HG02798 (cell line): ENCODE measurements around the gene GRK4.
"Not testable (repeated sequence)": the region's sequence is repeated elsewhere in the genome, so short reads cannot be mapped to it uniquely, and the experiment has no call there.

ENCODE experiments used
- ATAC-seq: cut with Tn5 transposase; IDR thresholded peaks from one replicate; pipeline ENCODE4 v1.9.1; 2021; ENCODE audit warnings: mild to moderate bottlenecking; ENCODE audit not compliant: unreplicated experiment, poor library complexity

Gene GRK4

GRCh38 chr4:2963175-2963965 lies at the start of gene GRK4, which contains the start of gene NOP14:
Gene GRK4 (plus strand): TSS chr4:2963571. CDS start chr4:2964071, 500 bp downstream.
Gene NOP14 (minus strand): TSS chr4:2963406. CDS start chr4:2963319, 87 bp downstream.
- ATAC-seq = peak; percentile 94

GRCh38 chr4:2914256-2915126 lies 48.9 kb upstream of the GRK4 start:
- no peak for ATAC-seq

- no peak for ATAC-seq
Measured at GRCh38 chr4:2915789-2916188, 47.6 kb upstream of the GRK4 start.

DNA sequence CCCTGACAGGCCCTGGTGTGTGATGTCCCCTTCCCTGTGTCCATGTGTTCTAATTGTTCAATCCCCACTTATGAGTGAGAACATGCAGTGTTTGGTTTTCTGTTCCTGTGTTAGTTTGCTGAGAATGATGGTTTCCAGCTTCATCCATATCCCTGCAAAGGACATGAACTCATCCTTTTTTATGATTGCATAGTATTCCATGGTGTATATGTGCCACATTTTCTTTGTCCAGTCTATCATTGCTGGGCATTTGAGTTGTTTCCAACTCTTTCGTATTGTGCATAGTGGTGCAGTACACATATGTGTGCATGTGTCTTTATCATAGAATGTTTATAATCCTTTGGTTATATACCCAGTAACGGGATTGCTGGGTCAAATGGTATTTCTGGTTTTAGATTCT lies 46.7 kb upstream of the GRK4 start:
- ATAC-seq = not testable (repeated sequence)

- ATAC-seq = not testable (repeated sequence)
Measured at GRCh38 chr4:2918300-2918699, 45.1 kb upstream of the GRK4 start.

DNA sequence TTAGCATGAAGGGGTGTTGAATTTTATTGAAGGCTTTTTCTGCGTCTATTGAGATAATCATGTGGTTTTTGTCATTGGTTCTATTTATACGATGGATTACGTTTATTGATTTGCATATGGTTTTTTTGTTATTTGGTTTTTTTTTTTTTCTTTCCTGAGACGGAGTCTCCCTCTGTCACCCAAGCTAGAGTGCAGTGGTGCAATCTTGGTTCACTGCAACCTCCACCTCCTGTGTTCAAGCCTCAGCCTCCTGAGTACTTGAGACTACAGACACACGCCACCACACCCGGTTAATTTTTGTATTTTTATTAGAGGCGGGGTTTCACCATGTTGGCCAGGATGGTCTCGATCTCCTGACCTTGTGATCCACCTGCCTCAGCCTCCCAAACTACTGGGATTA lies 44.7 kb upstream of the GRK4 start:
- ATAC-seq = not testable (repeated sequence)

- ATAC-seq = not testable (repeated sequence)
Measured at GRCh38 chr4:2922453-2923101, 40.8 kb upstream of the GRK4 start.

DNA sequence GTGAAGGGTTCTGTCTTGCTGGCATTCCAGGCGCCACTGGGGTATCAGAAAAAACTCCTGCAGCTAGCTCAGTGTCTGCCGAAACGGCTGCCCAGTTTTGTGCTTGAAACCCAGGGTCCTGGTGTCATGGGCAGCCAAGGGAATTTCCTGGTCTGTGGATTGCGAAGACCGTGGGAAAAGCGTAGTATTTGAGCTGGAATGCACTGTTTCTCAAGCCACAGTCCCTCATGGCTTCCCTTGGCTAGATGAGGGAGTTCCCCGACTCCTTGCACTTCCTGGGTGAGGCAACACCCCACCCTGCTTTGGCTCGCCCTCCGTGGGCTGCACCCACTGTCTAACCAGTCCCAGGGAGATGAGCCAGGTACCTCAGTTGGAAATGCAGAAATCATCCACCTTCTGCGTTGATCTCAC lies 40.2 kb upstream of the GRK4 start:
- ATAC-seq = no peak

DNA sequence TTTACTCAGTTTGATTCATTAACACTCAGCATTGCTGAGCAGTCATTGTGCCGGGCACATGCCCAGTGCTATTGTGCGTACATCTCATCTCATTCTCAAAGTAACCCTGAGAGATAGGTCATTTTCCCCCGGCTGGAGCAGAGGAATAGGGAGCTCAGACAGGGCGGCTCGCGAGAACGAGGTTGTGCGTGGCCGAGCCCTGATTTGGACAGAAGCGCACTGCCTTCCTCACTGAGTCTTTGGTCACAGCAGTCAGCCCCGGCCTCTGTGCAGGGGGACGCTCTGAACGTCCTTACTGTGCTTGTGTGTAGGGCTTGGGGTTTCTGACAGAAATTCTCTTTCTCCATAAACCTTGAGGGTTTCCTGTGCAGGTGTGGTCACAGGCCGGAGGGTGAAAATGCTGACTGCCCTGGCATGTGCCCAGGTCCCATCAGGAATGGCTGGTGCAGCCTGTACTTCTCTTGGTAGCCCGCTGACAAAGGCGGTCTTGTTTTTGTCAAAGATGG lies 39.6 kb upstream of the GRK4 start:
- ATAC-seq = no peak

DNA sequence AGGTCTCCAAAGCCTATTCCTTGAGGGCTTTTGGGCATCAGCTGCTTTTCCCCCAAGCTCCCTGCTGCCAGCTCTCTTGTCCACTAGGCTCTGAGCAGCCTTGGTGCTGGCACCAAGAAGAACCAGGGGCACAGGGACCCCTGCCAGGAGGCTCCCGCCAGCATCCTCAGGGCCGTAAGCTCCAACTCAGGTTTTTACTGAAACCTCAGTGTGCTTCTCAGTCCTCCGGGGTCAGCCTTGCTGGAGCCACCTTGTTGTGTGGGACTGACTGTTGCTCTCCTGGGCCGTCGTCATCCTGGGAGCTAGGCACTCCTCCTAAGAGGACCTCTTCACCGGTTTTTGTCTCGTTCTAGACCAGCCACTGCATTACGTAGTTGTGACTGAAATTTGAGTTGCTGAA lies 39.1 kb upstream of the GRK4 start:
- ATAC-seq = no peak

GRCh38 chr4:2924765-2925301 lies 38.5 kb upstream of the GRK4 start:
- no peak for ATAC-seq

DNA sequence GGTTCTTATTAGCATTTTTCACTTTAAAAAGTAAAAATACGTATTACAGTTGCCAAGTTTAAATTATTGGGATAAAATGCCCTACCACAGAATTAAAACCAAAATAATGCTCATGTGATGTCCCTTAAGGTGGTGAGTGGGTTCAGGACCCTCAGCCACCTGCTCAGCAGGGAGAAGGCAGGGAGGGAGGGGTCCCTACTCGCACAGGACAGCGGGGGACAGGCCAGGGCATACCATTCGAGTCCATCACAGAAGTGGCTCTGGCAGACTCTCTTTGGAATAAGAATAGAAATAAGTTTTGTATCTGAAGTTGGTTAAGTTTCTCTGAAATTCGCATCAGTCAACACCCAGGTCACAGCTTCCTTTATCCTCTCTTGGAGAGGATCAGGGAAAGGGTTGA lies 37.9 kb upstream of the GRK4 start:
- ATAC-seq = no peak

DNA sequence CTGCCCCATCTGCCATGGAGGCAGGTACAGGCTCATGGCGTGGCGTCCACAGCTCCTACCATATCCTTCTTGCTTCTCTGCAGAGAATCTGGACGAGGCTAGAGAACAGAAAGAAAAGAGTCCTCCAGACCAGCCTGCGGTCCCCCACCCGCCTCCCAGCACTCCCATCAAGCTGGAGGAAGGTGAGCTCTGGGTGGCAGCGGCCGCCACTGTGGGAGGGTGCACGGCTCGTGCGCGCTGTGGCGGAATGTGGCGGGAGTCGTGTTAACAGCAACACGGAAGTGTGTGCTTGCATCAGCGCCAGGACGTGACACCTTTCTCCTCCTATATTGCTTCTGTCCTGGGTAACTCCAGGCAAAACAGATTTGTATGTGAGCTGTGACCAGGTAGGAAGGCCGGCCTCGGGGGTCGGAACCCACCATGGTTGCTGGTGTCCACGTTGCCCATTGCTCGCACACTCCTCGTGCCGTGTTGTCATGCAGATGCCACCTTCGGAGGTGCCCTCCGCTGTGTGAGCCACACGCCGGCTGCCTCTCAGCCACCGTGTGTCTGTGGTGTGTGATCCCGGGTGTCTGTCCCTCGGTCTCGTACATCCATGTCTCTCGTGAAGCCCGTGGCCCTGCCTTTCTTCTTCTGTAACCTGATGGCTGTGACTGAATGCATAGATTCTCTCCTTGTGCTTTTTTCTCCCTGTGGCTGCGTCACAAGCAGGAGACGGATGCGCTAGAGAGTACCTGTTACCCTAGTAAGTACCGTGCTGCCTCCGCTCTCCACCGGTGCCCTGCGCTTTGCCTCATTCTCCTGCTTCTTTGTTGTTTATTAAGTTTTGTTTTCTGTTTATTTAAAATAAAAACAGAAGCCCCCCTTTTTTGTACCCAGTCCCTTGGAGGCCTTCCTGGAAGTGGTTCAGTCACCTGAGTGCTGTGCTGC lies 37.2 kb upstream of the GRK4 start:
- no peak for ATAC-seq

GRCh38 chr4:2927016-2927695 lies 36.2 kb upstream of the GRK4 start:
- no peak for ATAC-seq

GRCh38 chr4:2927696-2928075 lies 35.7 kb upstream of the GRK4 start:
- ATAC-seq = no peak

DNA sequence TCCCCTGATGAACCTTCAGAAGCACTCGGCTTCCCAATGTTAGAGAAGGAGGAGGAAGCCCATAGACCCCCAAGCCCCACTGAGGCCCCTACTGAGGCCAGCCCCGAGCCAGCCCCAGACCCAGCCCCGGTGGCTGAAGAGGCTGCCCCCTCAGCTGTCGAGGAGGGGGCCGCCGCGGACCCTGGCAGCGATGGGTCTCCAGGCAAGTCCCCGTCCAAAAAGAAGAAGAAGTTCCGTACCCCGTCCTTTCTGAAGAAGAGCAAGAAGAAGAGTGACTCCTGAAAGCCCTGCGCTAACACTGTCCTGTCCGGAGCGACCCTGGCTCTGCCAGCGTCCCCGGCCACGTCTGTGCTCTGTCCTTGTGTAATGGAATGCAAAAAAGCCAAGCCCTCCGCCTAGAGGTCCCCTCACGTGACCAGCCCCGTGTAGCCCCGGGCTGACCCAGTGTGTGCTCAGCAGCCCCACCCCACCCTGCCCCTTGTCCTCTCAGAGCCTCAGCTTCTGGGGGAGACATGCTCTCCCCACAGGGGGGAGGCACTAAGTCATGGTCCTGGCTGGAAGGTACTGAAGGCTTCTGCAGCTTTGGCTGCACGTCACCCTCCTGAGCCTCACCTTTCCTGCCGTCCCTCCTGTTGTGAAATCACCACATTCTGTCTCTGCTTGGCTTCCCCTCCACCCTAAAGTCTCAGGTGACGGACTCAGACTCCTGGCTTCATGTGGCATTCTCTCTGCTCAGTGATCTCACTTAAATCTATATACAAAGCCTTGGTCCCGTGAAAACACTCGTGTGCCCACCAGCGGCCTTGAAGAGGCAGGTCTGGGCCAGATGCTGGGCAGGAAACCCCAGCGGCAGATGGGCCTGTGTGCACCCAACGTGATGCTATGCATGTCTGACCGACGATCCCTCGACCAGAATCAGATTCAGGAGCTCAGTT lies 34.9 kb upstream of the GRK4 start:
- ATAC-seq = no peak

DNA sequence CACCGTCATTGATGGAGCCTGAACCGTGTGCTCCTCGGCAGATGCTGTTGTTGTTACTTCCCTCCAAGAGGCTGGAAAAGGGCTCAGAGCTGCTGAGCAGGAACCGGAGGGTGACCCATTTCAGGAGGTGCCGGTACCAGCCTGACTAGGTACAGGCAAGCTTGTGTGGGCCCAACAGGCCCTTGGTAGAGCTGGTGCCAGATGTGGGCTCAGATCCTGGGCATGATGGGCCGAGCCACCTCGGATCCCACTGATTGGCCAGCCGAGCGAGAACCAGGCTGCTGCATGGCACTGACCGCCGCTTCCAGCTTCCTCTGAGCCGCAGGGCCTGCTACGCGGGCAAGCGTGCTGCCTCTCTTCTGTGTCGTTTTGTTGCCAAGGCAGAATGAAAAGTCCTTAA lies 33.9 kb upstream of the GRK4 start:
- ATAC-seq = no peak
